KG1 (cell line): ENCODE data around the gene PIK3CB.
"Not testable (repeated sequence)": the region's sequence is repeated elsewhere in the genome, so short reads cannot be mapped to it uniquely, and the experiment has no call there.

Experiments used
- DNase-seq: peaks from one replicate; lab custom pipeline; 2025; lab: John Stamatoyannopoulos, UW

PIK3CB gene

GRCh38 chr3:138681463-138682220 is 153.1 kb downstream of the PIK3CB start:
- DNase-seq, result no peak

- not testable (repeated sequence) for DNase-seq
These were observed 153.8 kb downstream of the PIK3CB start for GRCh38 chr3:138680974-138681373.

GRCh38 chr3:138678874-138679392 is 155.8 kb downstream of the PIK3CB start:
- no peak for DNase-seq

GRCh38 chr3:138678086-138678485 is 156.6 kb downstream of the PIK3CB start:
- no peak for DNase-seq

GRCh38 chr3:138675393-138675792 is 159.3 kb downstream of the PIK3CB start:
- DNase-seq, result no peak

- DNase-seq, result no peak
These were observed 160.8 kb downstream of the PIK3CB start for GRCh38 chr3:138673641-138674530.

- DNase-seq, result no peak
These were observed 164.3 kb downstream of the PIK3CB start for GRCh38 chr3:138670407-138670806.

- no peak for DNase-seq
These were observed 166.6 kb downstream of the PIK3CB start for GRCh38 chr3:138668107-138668506.

GRCh38 chr3:138657508-138657907 is 177.2 kb downstream of the PIK3CB start:
- no peak for DNase-seq

- DNase-seq, result no peak
These were observed 181.2 kb downstream of the PIK3CB start for GRCh38 chr3:138653567-138653966.

- no peak for DNase-seq
These were observed 185.6 kb downstream of the PIK3CB start for GRCh38 chr3:138649134-138649533.

- DNase-seq, result no peak
These were observed 188.2 kb downstream of the PIK3CB start for GRCh38 chr3:138646513-138646912.

GRCh38 chr3:138646008-138646407 is 188.7 kb downstream of the PIK3CB start:
- DNase-seq, result no peak

- DNase-seq, result no peak
These were observed 191.8 kb downstream of the PIK3CB start for GRCh38 chr3:138642927-138643253.

GRCh38 chr3:138642226-138642926 is 192.4 kb downstream of the PIK3CB start:
- no peak for DNase-seq

GRCh38 chr3:138640537-138640936 is 194.2 kb downstream of the PIK3CB start:
- no peak for DNase-seq

- DNase-seq, result no peak
These were observed 196.1 kb downstream of the PIK3CB start for GRCh38 chr3:138638641-138639040.

- no peak for DNase-seq
These were observed 205.2 kb downstream of the PIK3CB start for GRCh38 chr3:138629526-138629925.

- no peak for DNase-seq
These were observed 208.9 kb downstream of the PIK3CB start for GRCh38 chr3:138625707-138626365.

- DNase-seq, result no peak
These were observed 210.2 kb downstream of the PIK3CB start for GRCh38 chr3:138624518-138624917.

- DNase-seq, result no peak
These were observed 214.3 kb downstream of the PIK3CB start for GRCh38 chr3:138620431-138620830.

- DNase-seq, result no peak
These were observed 219.3 kb downstream of the PIK3CB start for GRCh38 chr3:138615462-138615861.
